Activated CD4-positive, alpha-beta memory T cell treated with anti-CD3 and anti-CD28 coated beads, Interleukin-2, amount 10 ng/mL, durations not matched to agents 7 days and 5 days (primary cell): ENCODE results near the gene ELFN1. TPM values are rescaled to one million over a fixed set of nuclear protein-coding genes. Genes with fewer than 3 reads are reported as not detected.

Source experiments
- CTCF ChIA-PET: fragments of 350-600 bp; sonication (Branson Sonifier 250); formaldehyde crosslinking; loops from one replicate; lab custom pipeline; 2021; ENCODE audit warnings: antibody characterized with exemption, inconsistent platforms; lab: Charles Lee
- POLR2A ChIA-PET: fragments of 350-600 bp; sonication (Branson Sonifier 250); formaldehyde crosslinking; loops from one replicate; lab custom pipeline; 2021; ENCODE audit warnings: antibody characterized with exemption; lab: Charles Lee
- DNase-seq: peaks from one replicate; pipeline ENCODE4 v3.0.0-alpha.2; 2020
- H3K27ac Mint-ChIP-seq: one replicate; pipeline ENCODE4 v1.8.0; 2021; ENCODE audit warnings: mild to moderate bottlenecking, mixed read lengths
- H3K27me3 Mint-ChIP-seq: one replicate; pipeline ENCODE4 v1.8.0; 2021; ENCODE audit warnings: mixed read lengths
- H3K36me3 Mint-ChIP-seq: one replicate; pipeline ENCODE4 v1.8.0; 2021; ENCODE audit warnings: low read depth, mixed read lengths
- H3K4me1 Mint-ChIP-seq: one replicate; pipeline ENCODE4 v1.8.0; 2021; ENCODE audit warnings: mixed read lengths
- H3K4me3 Mint-ChIP-seq: one replicate; pipeline ENCODE4 v1.8.0; 2021; ENCODE audit warnings: mild to moderate bottlenecking, mixed read lengths
- H3K9me3 Mint-ChIP-seq: one replicate; pipeline ENCODE4 v1.8.0; 2021; ENCODE audit warnings: mixed read lengths
- total RNA-seq, 2 experiments: library from RNA; stranded (reverse); gene quantifications; one replicate each; pipeline ENCODE4 v1.2.3, GENCODE V29; 2021

ELFN1 gene
- total RNA-seq, 2 experiments from 2014 or later: 0.08 TPM; not detected in 1

- ChIA-PET CTCF (no interaction called here), POLR2A (no interaction called here)
- H3K4me3 Mint-ChIP-seq: no peak overlapping the region
- H3K36me3 Mint-ChIP-seq: no peaks in the 10 kb centered on the region
- no peak for DNase-seq
- peaks cover 3% of the 10 kb centered on the region for H3K9me3 Mint-ChIP-seq
- H3K27ac Mint-ChIP-seq: no peak overlapping the region
- peaks cover 14% of the 10 kb centered on the region for H3K27me3 Mint-ChIP-seq
- H3K4me1 Mint-ChIP-seq: no peaks in the 10 kb centered on the region
Measured at GRCh38 chr7:1785839-1786238, 115.8 kb downstream of the ELFN1 start.

DNA sequence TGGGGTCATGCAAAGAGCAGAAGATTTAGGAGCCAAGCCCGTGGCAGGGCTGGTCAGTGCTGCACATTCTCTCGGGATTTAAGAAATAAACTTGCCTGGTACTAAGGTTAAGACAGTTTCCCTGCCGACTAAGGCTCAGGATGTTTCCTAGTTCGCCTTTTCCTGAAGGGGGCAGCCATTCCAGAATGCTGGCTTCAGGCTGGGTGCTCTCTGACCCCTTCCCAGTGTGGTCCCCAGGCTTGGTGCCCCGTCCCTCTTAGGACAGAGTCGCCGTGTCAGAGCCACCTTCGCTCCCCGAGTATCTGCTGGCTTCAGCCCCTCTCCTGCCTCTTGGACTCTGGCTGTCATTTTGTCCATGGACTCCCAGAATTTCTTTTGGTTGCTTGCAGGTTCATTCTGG, 117.2 kb downstream of the ELFN1 start:
- H3K27ac Mint-ChIP-seq: no peak overlapping the region
- H3K36me3 Mint-ChIP-seq: no peaks in the 10 kb centered on the region
- H3K4me1 Mint-ChIP-seq: no peaks in the 10 kb centered on the region
- no peak overlapping the region for H3K4me3 Mint-ChIP-seq
- ChIA-PET CTCF (no interaction called here), POLR2A (no interaction called here)
- H3K9me3 Mint-ChIP-seq: peaks cover 3% of the 10 kb centered on the region
- DNase-seq: no peak
- peaks cover 14% of the 10 kb centered on the region for H3K27me3 Mint-ChIP-seq

DNA sequence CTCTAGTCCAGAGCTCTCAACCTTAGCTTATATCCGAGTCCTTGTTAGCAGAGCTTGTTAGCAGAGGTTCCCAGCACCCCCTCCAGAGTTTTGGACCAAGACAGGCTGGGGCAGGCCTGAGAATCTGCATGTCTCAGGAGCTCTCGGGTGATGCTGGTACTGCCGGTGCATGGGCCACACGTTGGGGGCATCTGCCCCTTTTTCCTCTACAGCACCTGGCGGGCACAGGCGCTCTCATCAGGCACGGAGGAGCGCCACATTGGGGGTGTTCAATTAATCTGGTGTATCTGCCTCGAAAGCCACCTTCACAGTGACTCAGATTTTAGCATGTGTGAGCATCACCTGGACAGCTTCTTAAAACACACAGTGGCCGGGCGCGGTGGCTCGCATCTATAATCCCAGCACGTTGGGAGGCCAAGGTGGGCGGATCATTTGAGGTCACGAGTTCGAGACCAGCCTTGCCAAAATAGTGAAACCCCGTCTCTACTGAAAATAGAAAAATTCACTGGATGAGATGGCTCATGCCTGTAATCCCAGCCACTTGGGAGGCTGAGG, 117.7 kb downstream of the ELFN1 start:
- ChIA-PET POLR2A (no interaction called here), CTCF (no interaction called here)
- DNase-seq: no peak
- Mint-ChIP-seq H3K4me3 (no peak overlapping the region), H3K27ac (no peak overlapping the region), H3K36me3 (no peaks in the 10 kb centered on the region), H3K9me3 (peaks cover 3% of the 10 kb centered on the region), H3K4me1 (no peaks in the 10 kb centered on the region), H3K27me3 (peaks cover 17% of the 10 kb centered on the region)

GRCh38 chr7:1794888-1795542, 124.9 kb downstream of the ELFN1 start:
- no peak overlapping the region for H3K27ac Mint-ChIP-seq
- no peaks in the 10 kb centered on the region for H3K4me1 Mint-ChIP-seq
- CTCF ChIA-PET: interaction anchor here (0.9 kb wide), 1 partner anchor 400 kb away, joined by 4 read pairs; no protein-coding TSS in a partner anchor
- H3K9me3 Mint-ChIP-seq: peaks cover 21% of the 10 kb centered on the region
- no peak overlapping the region for H3K4me3 Mint-ChIP-seq
- H3K36me3 Mint-ChIP-seq: peaks cover 4% of the 10 kb centered on the region
- no peak for DNase-seq
- POLR2A ChIA-PET: no interaction called here
- H3K27me3 Mint-ChIP-seq: peaks cover 36% of the 10 kb centered on the region

Other genes with a start within 250 kb of the ELFN1 start
- gene MICALL2, start 210.8 kb upstream of the ELFN1 start, total RNA-seq: 1 to 10 TPM; 1.5 to 1.6 TPM
- gene INTS1, start 165.9 kb upstream of the ELFN1 start, total RNA-seq: 10 to 100 TPM; 79.2 to 87.5 TPM
- gene MAFK, start 139.6 kb upstream of the ELFN1 start, total RNA-seq: 10 to 100 TPM; 34.1 to 37.6 TPM
- gene TMEM184A, start 114.1 kb upstream of the ELFN1 start, total RNA-seq: not detected
- gene PSMG3, start 100.2 kb upstream of the ELFN1 start, total RNA-seq: 10 to 100 TPM; 32.7 to 34.9 TPM